Measurements from ENCODE around the gene ARFRP1. TPM values are rescaled to one million over a fixed set of nuclear protein-coding genes. Genes with fewer than 3 reads are reported as not detected.
A peak's percentile ranks its signal among the peaks of the same experiment; 100 is the strongest.

ARFRP1 gene
- total RNA-seq, 1 experiment from 2014 or later, result 30.2 TPM

- TF ChIP-seq PRDM15 (CRISPR knock-in tag; IDR thresholded peaks at IDR 0.05), result peak; percentile 52
- peak; percentile 48; the same call in 1 of the 2 replicates for TF ChIP-seq PREB (CRISPR knock-in tag; IDR thresholded peaks at IDR 0.05; ENCODE audit: borderline replicate concordance)
- 0 out of 2 replicates have a peak, but pooled peaks have one; percentile 10 for TF ChIP-seq FOXK1 (CRISPR knock-in tag; IDR thresholded peaks at IDR 0.05)
- TF ChIP-seq OVOL2 (CRISPR knock-in tag; IDR thresholded peaks at IDR 0.05; ENCODE audit: borderline replicate concordance), result no peak
- no peak for TF ChIP-seq ZNF138 (CRISPR knock-in tag; conservative IDR thresholded peaks at IDR 0.05)
- no peak for TF ChIP-seq MYBL2 (CRISPR knock-in tag; IDR thresholded peaks at IDR 0.05)
- no peak for TF ChIP-seq ZNF532 (CRISPR knock-in tag; IDR thresholded peaks at IDR 0.05; ENCODE audit: borderline replicate concordance)
- no peak for TF ChIP-seq TCF7 (CRISPR knock-in tag; IDR thresholded peaks at IDR 0.05; ENCODE audit: low read depth)
- no peak for TF ChIP-seq USF1 (CRISPR knock-in tag; IDR thresholded peaks at IDR 0.05)
- TF ChIP-seq KAT7 (CRISPR knock-in tag; IDR thresholded peaks at IDR 0.05; ENCODE audit: borderline replicate concordance), result no peak
- TF ChIP-seq NFE2L1 (CRISPR knock-in tag; IDR thresholded peaks at IDR 0.05), result no peak
- no peak for TF ChIP-seq CREB1 (CRISPR knock-in tag; IDR thresholded peaks at IDR 0.05)
- no peak for TF ChIP-seq RELA (CRISPR knock-in tag; IDR thresholded peaks at IDR 0.05; ENCODE audit: borderline replicate concordance)
Measured at GRCh38 chr20:63737945-63738686, 30.3 kb upstream of the ARFRP1 start (continued).

- ChIA-PET POLR2A (no interaction called here), CTCF (interaction anchor here (1.0 to 3.1 kb wide), 5 partner anchors 30 to 243 kb away, joined by 3 to 14 read pairs (median 5); partner anchors contain the start of genes ARFRP1, PRPF6 and ZGPAT)
- TF ChIP-seq FOXK1 (CRISPR knock-in tag; IDR thresholded peaks at IDR 0.05), result no peak
- TF ChIP-seq MAX (CRISPR knock-in tag; IDR thresholded peaks at IDR 0.05), result 0 out of 2 replicates have a peak, but pooled peaks have one; percentile 62
- peaks cover 8% of the 10 kb centered on the region; the same call in 1 of the 2 replicates for H3K36me3 Mint-ChIP-seq
- no peaks in the 10 kb centered on the region for H3K9me3 Mint-ChIP-seq
- DNase-seq (ENCODE audit: low spot score), result no peak
- H3K4me1 Mint-ChIP-seq, result no peaks in the 10 kb centered on the region
- no peaks in the 10 kb centered on the region for H3K27me3 Mint-ChIP-seq (ENCODE audit: low read depth)
- no peak overlapping the region for H3K27ac Mint-ChIP-seq
- H3K4me3 Mint-ChIP-seq, result no peak overlapping the region
- no peak for ATAC-seq
Measured at GRCh38 chr20:63737695-63737944, 29.8 kb upstream of the ARFRP1 start.
